CD4-positive, alpha-beta memory T cell (primary cell): Measurements from ENCODE around the gene GIPC2. TPM values are rescaled to one million over a fixed set of nuclear protein-coding genes. Genes with fewer than 3 reads are reported as not detected.
"Not testable (repeated sequence)": the region's sequence is repeated elsewhere in the genome, so short reads cannot be mapped to it uniquely, and the experiment has no call there.

Experiments
- CTCF ChIA-PET: fragments of 350-600 bp; sonication (Branson Sonifier 250); formaldehyde crosslinking; loops from one replicate; lab custom pipeline; 2021; ENCODE audit warnings: inconsistent platforms; ENCODE audit not compliant: partially characterized antibody; lab: Charles Lee
- POLR2A ChIA-PET: fragments of 350-600 bp; sonication (Branson Sonifier 250); formaldehyde crosslinking; loops from one replicate; lab custom pipeline; 2021; ENCODE audit not compliant: partially characterized antibody; lab: Charles Lee
- DNase-seq, 5 donors: peaks; one replicate each; pipeline versions ENCODE4 v3.0.0 to v3.0.0-alpha.2; 2020 to 2022; ENCODE audit warnings: mixed read lengths in 1 of 5
- H3K27ac ChIP-seq: one replicate; pipeline ENCODE4 v1.7.0; 2013; ENCODE audit warnings: low read depth, low read length
- H3K27me3 ChIP-seq: 2 replicates; pipeline ENCODE4 v1.7.0; 2013; ENCODE audit warnings: mild to moderate bottlenecking, low read length, moderate library complexity; ENCODE audit not compliant: insufficient read depth
- H3K36me3 ChIP-seq: 2 replicates; pipeline ENCODE4 v1.7.0; 2013; ENCODE audit warnings: mild to moderate bottlenecking, low read length, moderate library complexity; ENCODE audit not compliant: insufficient read depth
- H3K4me1 ChIP-seq: 2 replicates; pipeline ENCODE4 v1.7.0; 2013; ENCODE audit warnings: mild to moderate bottlenecking, low read length, moderate library complexity; ENCODE audit not compliant: insufficient read depth
- H3K4me3 ChIP-seq, 2 donors: one replicate each; pipeline ENCODE4 v1.7.0; 2013; ENCODE audit warnings: low read length in 2 of 2, mild to moderate bottlenecking in 1 of 2
- H3K9me3 ChIP-seq, 2 donors: one replicate each; pipeline ENCODE4 v1.7.0; 2013; ENCODE audit warnings: low read length in 2 of 2, control low read depth in 1 of 2; ENCODE audit not compliant: control insufficient read depth in 1 of 2
- H3K27ac Mint-ChIP-seq, 7 donors: one replicate each; pipeline ENCODE4 v1.8.0; 2020 to 2021; ENCODE audit warnings: mixed read lengths in 7 of 7, mild to moderate bottlenecking in 6 of 7, inconsistent platforms in 3 of 7, moderate library complexity in 3 of 7
- H3K27me3 Mint-ChIP-seq, 2 donors: one replicate each; pipeline ENCODE4 v1.8.0; 2020 to 2021; ENCODE audit warnings: mixed read lengths in 2 of 2
- H3K36me3 Mint-ChIP-seq, 2 donors: one replicate each; pipeline ENCODE4 v1.8.0; 2020 to 2021; ENCODE audit warnings: mixed read lengths in 2 of 2, inconsistent platforms in 1 of 2, mild to moderate bottlenecking in 1 of 2
- H3K4me1 Mint-ChIP-seq, 4 donors: one replicate each; pipeline ENCODE4 v1.8.0; 2020 to 2021; ENCODE audit warnings: mixed read lengths in 4 of 4, mild to moderate bottlenecking in 1 of 4
- H3K4me3 Mint-ChIP-seq, 8 donors: one replicate each; pipeline ENCODE4 v1.8.0; 2020 to 2021; ENCODE audit warnings: mixed read lengths in 8 of 8, mild to moderate bottlenecking in 7 of 8, moderate library complexity in 6 of 8, inconsistent platforms in 3 of 8
- H3K9me3 Mint-ChIP-seq, 8 donors: one replicate each; pipeline ENCODE4 v1.8.0; 2020 to 2021; ENCODE audit warnings: mixed read lengths in 8 of 8, mild to moderate bottlenecking in 5 of 8, inconsistent platforms in 3 of 8, moderate library complexity in 1 of 8
- intact Hi-C: fragments of 100-400 bp; cut with micrococcal nuclease; formaldehyde crosslinking; loops from one replicate; pipeline ENCODE4 v1.15.1; 2023
- polyA plus RNA-seq, 2 donors: library from polyadenylated mRNA; unstranded; fragments of 300-500 nt; fragmentation: Illumina TruSeq; gene quantifications; one replicate each; pipeline ENCODE4 v1.2.3, GENCODE V29; 2021
- total RNA-seq, 2 experiments: library from RNA; stranded (reverse); gene quantifications; one replicate each; pipeline ENCODE4 v1.2.3, GENCODE V29; 2021

GIPC2 gene
- total and polyA plus RNA-seq, 4 experiments from 2014 or later: 0.13 to 0.52 (median 0.30) TPM

- Histone ChIP-seq H3K9me3 (peaks cover 0 to 6% of the 10 kb centered on the region in 2 donors), H3K27me3 (no peaks in the 10 kb centered on the region), H3K4me1 (peaks cover 7% of the 10 kb centered on the region), H3K36me3 (no peaks in the 10 kb centered on the region), H3K4me3 (no peak overlapping the region), H3K27ac (no peak overlapping the region)
- H3K4me1 Mint-ChIP-seq: peaks cover 10 to 24% (median 16%) of the 10 kb centered on the region in 4 donors
- intact Hi-C loops: no loop called here
- H3K27me3 Mint-ChIP-seq: peaks cover 3% of the 10 kb centered on the region in 2 donors
- no peak overlapping the region for H3K27ac Mint-ChIP-seq
- ChIA-PET POLR2A (no interaction called here), CTCF (no interaction called here)
- no peak for DNase-seq
- H3K36me3 Mint-ChIP-seq: peaks cover 12 to 16% of the 10 kb centered on the region in 2 donors
- H3K9me3 Mint-ChIP-seq: peaks cover 9 to 25% (median 21%) of the 10 kb centered on the region in 8 donors
- no peak overlapping the region for H3K4me3 Mint-ChIP-seq
Observed at GRCh38 chr1:78081980-78082860, 36.5 kb downstream of the GIPC2 start.

GRCh38 chr1:78084639-78085038, 38.9 kb downstream of the GIPC2 start:
- CTCF ChIA-PET, H3K27me3 Mint-ChIP-seq, POLR2A ChIA-PET, H3K9me3 ChIP-seq, intact Hi-C loops, H3K27ac Mint-ChIP-seq, DNase-seq, H3K36me3 ChIP-seq, H3K4me3 ChIP-seq, H3K27ac ChIP-seq, H3K4me1 ChIP-seq, H3K4me3 Mint-ChIP-seq, H3K27me3 ChIP-seq: not testable (repeated sequence)
- H3K4me1 Mint-ChIP-seq: peaks cover 7 to 18% (median 13%) of the 10 kb centered on the region in 4 donors
- H3K36me3 Mint-ChIP-seq: peaks cover 12 to 16% of the 10 kb centered on the region in 2 donors
- peaks cover 13 to 28% (median 24%) of the 10 kb centered on the region in 8 donors for H3K9me3 Mint-ChIP-seq

DNA sequence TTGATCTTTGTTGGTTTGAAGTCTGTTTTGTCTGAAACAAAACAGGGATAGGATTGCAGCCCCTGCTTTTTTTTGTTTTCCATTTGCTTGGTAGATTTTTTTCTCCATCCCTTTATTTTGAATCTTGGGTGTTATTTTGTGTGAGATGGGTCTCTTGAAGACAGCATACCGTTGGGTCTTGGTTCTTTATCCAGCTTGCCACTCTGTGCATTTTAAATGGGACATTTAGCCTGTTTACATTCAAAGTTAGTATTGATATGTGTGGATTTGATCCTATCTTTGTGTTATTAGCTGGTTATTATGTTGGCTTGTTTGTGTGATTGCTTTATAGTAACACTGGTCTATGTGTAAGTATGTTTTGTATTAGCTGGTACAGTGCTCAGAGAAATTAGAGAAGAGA, 40.9 kb downstream of the GIPC2 start:
- ChIA-PET POLR2A (no interaction called here), CTCF (interaction anchor here (1.1 kb wide), 1 partner anchor 45 kb away, joined by 4 read pairs; no protein-coding TSS in a partner anchor)
- no peak overlapping the region for H3K27ac Mint-ChIP-seq

GRCh38 chr1:78088015-78088414, 42.2 kb downstream of the GIPC2 start:
- no peak overlapping the region for H3K4me3 Mint-ChIP-seq
- CTCF ChIA-PET: interaction anchor here (0.9 to 1.1 kb wide), 2 partner anchors 9 to 44 kb away, joined by 3 to 4 read pairs; no protein-coding TSS in a partner anchor

More for the DNA sequence above, 40.9 kb downstream of the GIPC2 start:
- Mint-ChIP-seq H3K4me1 (no peaks in the 10 kb centered on the region), H3K9me3 (peaks cover 13 to 28% (median 24%) of the 10 kb centered on the region in 8 donors), H3K4me3 (no peak overlapping the region), H3K27me3 (peaks cover 3 to 5% of the 10 kb centered on the region in 2 donors), H3K36me3 (peaks cover 12 to 16% of the 10 kb centered on the region in 2 donors)
- H3K27me3 ChIP-seq: no peaks in the 10 kb centered on the region
- H3K36me3 ChIP-seq: no peaks in the 10 kb centered on the region
- no peaks in the 10 kb centered on the region for H3K4me1 ChIP-seq
- no peak overlapping the region for H3K27ac ChIP-seq
- no peak for DNase-seq
- peaks cover 0 to 6% of the 10 kb centered on the region in 2 donors for H3K9me3 ChIP-seq
- intact Hi-C loops: no loop called here
- H3K4me3 ChIP-seq: no peak overlapping the region

GRCh38 chr1:78088486-78088885, 42.7 kb downstream of the GIPC2 start:
- Mint-ChIP-seq H3K4me3 (no peak overlapping the region), H3K27me3 (peaks cover 3 to 5% of the 10 kb centered on the region in 2 donors), H3K36me3 (peaks cover 12 to 16% of the 10 kb centered on the region in 2 donors), H3K27ac (no peak overlapping the region), H3K9me3 (peaks cover 13 to 28% (median 24%) of the 10 kb centered on the region in 8 donors), H3K4me1 (no peaks in the 10 kb centered on the region)
- Histone ChIP-seq H3K9me3 (peaks cover 0 to 6% of the 10 kb centered on the region in 2 donors), H3K36me3 (no peaks in the 10 kb centered on the region), H3K27ac (no peak overlapping the region), H3K4me1 (no peaks in the 10 kb centered on the region), H3K27me3 (no peaks in the 10 kb centered on the region), H3K4me3 (no peak overlapping the region)
- no peak for DNase-seq
- intact Hi-C loops: no loop called here
- POLR2A ChIA-PET: no interaction called here
- CTCF ChIA-PET: interaction anchor here (0.9 kb wide), 1 partner anchor 8 kb away, joined by 3 read pairs; no protein-coding TSS in a partner anchor

More at GRCh38 chr1:78088015-78088414, 42.2 kb downstream of the GIPC2 start:
- Mint-ChIP-seq H3K9me3 (peaks cover 13 to 28% (median 24%) of the 10 kb centered on the region in 8 donors), H3K36me3 (peaks cover 12 to 16% of the 10 kb centered on the region in 2 donors), H3K27ac (no peak overlapping the region), H3K27me3 (peaks cover 3 to 5% of the 10 kb centered on the region in 2 donors), H3K4me1 (no peaks in the 10 kb centered on the region)
- no peak for DNase-seq
- Histone ChIP-seq H3K27me3 (no peaks in the 10 kb centered on the region), H3K4me1 (no peaks in the 10 kb centered on the region), H3K36me3 (no peaks in the 10 kb centered on the region), H3K4me3 (no peak overlapping the region), H3K27ac (no peak overlapping the region), H3K9me3 (peaks cover 0 to 6% of the 10 kb centered on the region in 2 donors)
- intact Hi-C loops: no loop called here
- POLR2A ChIA-PET: no interaction called here

- intact Hi-C loops: no loop called here
- Mint-ChIP-seq H3K36me3 (peaks cover 12 to 16% of the 10 kb centered on the region in 2 donors), H3K4me3 (no peak overlapping the region), H3K4me1 (no peaks in the 10 kb centered on the region), H3K27me3 (peaks cover 3 to 5% of the 10 kb centered on the region in 2 donors), H3K9me3 (peaks cover 13 to 28% (median 24%) of the 10 kb centered on the region in 8 donors), H3K27ac (no peak overlapping the region)
- Histone ChIP-seq H3K27ac (no peak overlapping the region), H3K4me3 (no peak overlapping the region), H3K36me3 (no peaks in the 10 kb centered on the region), H3K9me3 (peaks cover 0 to 6% of the 10 kb centered on the region in 2 donors), H3K4me1 (no peaks in the 10 kb centered on the region), H3K27me3 (no peaks in the 10 kb centered on the region)
- CTCF ChIA-PET: interaction anchor here (0.9 kb wide), 1 partner anchor 8 kb away, joined by 3 read pairs; no protein-coding TSS in a partner anchor
- DNase-seq: no peak
- POLR2A ChIA-PET: no interaction called here
Observed at GRCh38 chr1:78089010-78089409, 43.2 kb downstream of the GIPC2 start.

- DNase-seq: no peak
- Histone ChIP-seq H3K27ac (no peak overlapping the region), H3K9me3 (peaks cover 0 to 6% of the 10 kb centered on the region in 2 donors), H3K4me1 (no peaks in the 10 kb centered on the region), H3K27me3 (no peaks in the 10 kb centered on the region), H3K36me3 (no peaks in the 10 kb centered on the region), H3K4me3 (no peak overlapping the region)
- ChIA-PET CTCF (no interaction called here), POLR2A (no interaction called here)
- Mint-ChIP-seq H3K4me3 (no peak overlapping the region), H3K27me3 (peaks cover under 1 to 9% of the 10 kb centered on the region in 2 donors), H3K4me1 (no peaks in the 10 kb centered on the region), H3K27ac (no peak overlapping the region), H3K9me3 (peaks cover 8 to 22% (median 16%) of the 10 kb centered on the region in 8 donors), H3K36me3 (peaks cover 6 to 12% of the 10 kb centered on the region in 2 donors)
- intact Hi-C loops: no loop called here
Observed at GRCh38 chr1:78090472-78091133, 44.8 kb downstream of the GIPC2 start.
